ENCODE measurements around the gene MICU2. TPM values are rescaled to one million over a fixed set of nuclear protein-coding genes. Genes with fewer than 3 reads are reported as not detected.

Gene MICU2
- polyA plus RNA-seq, 1 donor from 2014 or later: 223 TPM

DNA sequence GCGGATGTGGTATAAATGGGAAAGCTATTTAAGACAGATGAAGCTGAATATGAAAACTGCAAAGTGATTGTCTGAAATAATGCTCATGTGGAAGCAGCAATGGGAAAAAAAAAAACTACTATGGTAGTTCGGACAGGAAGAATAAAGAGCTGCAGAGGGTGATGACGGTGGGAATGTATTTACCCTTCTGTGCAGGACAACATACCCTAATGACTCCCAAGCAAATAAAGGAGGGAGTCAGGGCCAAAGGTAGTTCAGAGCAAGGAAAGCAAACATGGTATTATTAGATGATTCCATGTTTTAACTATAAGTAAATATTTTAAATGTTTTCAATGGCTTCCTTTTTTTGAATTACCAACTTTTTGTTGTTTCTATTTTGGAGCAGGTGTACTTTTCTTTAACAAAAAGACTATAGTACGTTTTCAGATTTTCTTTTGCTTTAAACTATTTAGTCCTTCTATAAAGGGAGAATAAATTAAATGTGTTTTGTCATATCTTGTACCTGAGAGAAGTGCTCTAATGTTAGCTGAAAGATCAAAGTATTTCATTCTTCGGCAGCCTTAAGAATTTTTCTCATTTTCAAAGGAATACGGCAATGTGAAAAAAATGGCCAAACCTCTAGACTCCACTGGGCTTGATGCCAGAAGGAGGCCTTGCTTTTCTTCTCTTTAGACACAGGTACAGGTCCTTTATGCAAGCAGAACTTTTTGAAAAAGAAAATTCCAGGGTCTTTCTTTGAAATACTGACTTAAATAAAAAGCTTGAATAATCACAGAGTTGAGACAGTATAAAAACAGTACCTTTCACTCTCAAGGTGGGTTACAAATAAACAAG, 77.0 kb downstream of the MICU2 start:
- H3K4me3 ChIP-seq (ENCODE audit: low read length): no peak overlapping the region

GRCh38 chr13:21522847-21523246, 81.1 kb downstream of the MICU2 start:
- no peaks in the 10 kb centered on the region for H3K27me3 ChIP-seq (ENCODE audit: insufficient read depth, low read depth, low read length)
- no peaks in the 10 kb centered on the region for H3K36me3 ChIP-seq (ENCODE audit: insufficient read depth, low read length)
- no peaks in the 10 kb centered on the region for H3K79me2 ChIP-seq (replicated peaks; ENCODE audit: insufficient read depth, low read length)
- H3F3A ChIP-seq (ENCODE audit: insufficient read depth, low read length, poor library complexity, severe bottlenecking): no peaks in the 10 kb centered on the region
- no peak overlapping the region for H3K27ac ChIP-seq (ENCODE audit: low read length)
- H4K20me1 ChIP-seq (ENCODE audit: insufficient read depth): no peaks in the 10 kb centered on the region
- no peaks in the 10 kb centered on the region for H3K9me3 ChIP-seq (ENCODE audit: low read length)
- no peak overlapping the region for H3K9ac ChIP-seq (ENCODE audit: low read length)
- no peaks in the 10 kb centered on the region for H3K9me2 ChIP-seq (ENCODE audit: insufficient read depth, low read length)
- no peak overlapping the region for H3K4me3 ChIP-seq (ENCODE audit: low read length)
- no peak overlapping the region for H3K4me2 ChIP-seq (ENCODE audit: low read length)
- TF ChIP-seq TAF1 (IDR thresholded peaks at IDR 0.05; ENCODE audit: low read depth): no peak
- no peak for TF ChIP-seq REST (IDR thresholded peaks at IDR 0.05; ENCODE audit: borderline replicate concordance)
- no peak overlapping the region for H2AFZ ChIP-seq (ENCODE audit: low read depth, low read length)

More for the DNA sequence above, 77.0 kb downstream of the MICU2 start:
- Histone ChIP-seq H3K36me3 (ENCODE audit: insufficient read depth, low read length) (no peaks in the 10 kb centered on the region), H3K27ac (ENCODE audit: low read length) (no peak overlapping the region), H3K27me3 (ENCODE audit: insufficient read depth, low read depth, low read length) (no peaks in the 10 kb centered on the region), H3K9me2 (ENCODE audit: insufficient read depth, low read length) (no peaks in the 10 kb centered on the region), H3K79me2 (replicated peaks; ENCODE audit: insufficient read depth, low read length) (no peaks in the 10 kb centered on the region), H4K20me1 (ENCODE audit: insufficient read depth) (no peaks in the 10 kb centered on the region), H3K9me3 (ENCODE audit: low read length) (no peaks in the 10 kb centered on the region), H3F3A (ENCODE audit: insufficient read depth, low read length, poor library complexity, severe bottlenecking) (no peaks in the 10 kb centered on the region), H3K4me2 (ENCODE audit: low read length) (no peak overlapping the region), H2AFZ (ENCODE audit: low read depth, low read length) (no peak overlapping the region), H3K9ac (ENCODE audit: low read length) (no peak overlapping the region)
- TF ChIP-seq, protein P1, sequence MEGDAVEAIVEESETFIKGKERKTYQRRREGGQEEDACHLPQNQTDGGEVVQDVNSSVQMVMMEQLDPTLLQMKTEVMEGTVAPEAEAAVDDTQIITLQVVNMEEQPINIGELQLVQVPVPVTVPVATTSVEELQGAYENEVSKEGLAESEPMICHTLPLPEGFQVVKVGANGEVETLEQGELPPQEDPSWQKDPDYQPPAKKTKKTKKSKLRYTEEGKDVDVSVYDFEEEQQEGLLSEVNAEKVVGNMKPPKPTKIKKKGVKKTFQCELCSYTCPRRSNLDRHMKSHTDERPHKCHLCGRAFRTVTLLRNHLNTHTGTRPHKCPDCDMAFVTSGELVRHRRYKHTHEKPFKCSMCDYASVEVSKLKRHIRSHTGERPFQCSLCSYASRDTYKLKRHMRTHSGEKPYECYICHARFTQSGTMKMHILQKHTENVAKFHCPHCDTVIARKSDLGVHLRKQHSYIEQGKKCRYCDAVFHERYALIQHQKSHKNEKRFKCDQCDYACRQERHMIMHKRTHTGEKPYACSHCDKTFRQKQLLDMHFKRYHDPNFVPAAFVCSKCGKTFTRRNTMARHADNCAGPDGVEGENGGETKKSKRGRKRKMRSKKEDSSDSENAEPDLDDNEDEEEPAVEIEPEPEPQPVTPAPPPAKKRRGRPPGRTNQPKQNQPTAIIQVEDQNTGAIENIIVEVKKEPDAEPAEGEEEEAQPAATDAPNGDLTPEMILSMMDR (IDR thresholded peaks at IDR 0.05; ENCODE audit: poor library complexity, severe bottlenecking): no peak
- TF ChIP-seq SMC3 (conservative IDR thresholded peaks at IDR 0.05; ENCODE audit: poor library complexity) (no peak), REST (IDR thresholded peaks at IDR 0.05; ENCODE audit: borderline replicate concordance) (no peak), EP300 (conservative IDR thresholded peaks at IDR 0.05; ENCODE audit: poor library complexity, severe bottlenecking) (no peak), POLR2AphosphoS5 (IDR thresholded peaks at IDR 0.05) (no peak), MXI1 (conservative IDR thresholded peaks at IDR 0.05; ENCODE audit: poor library complexity, severe bottlenecking) (no peak), EZH2 (IDR thresholded peaks at IDR 0.05; ENCODE audit: borderline replicate concordance, insufficient read depth, low read length, poor library complexity, severe bottlenecking) (no peak), RAD21 (conservative IDR thresholded peaks at IDR 0.05) (no peak), TAF1 (IDR thresholded peaks at IDR 0.05; ENCODE audit: low read depth) (no peak)

Data from neural cell (in vitro differentiated cells).